Stromal cell of bone marrow (primary cell): ENCODE data around the gene ADGRB3.

Source experiments
- DNase-seq: peaks from one replicate; pipeline ENCODE4 v3.0.0-alpha.2; 2012; ENCODE audit warnings: low read depth

ADGRB3 gene

GRCh38 chr6:68709091-68709490 lies 74.0 kb downstream of the ADGRB3 start:
- DNase-seq = no peak

GRCh38 chr6:68709882-68710281 lies 74.8 kb downstream of the ADGRB3 start:
- no peak for DNase-seq

- no peak for DNase-seq
Measured at GRCh38 chr6:68710496-68710895, 75.4 kb downstream of the ADGRB3 start.

- no peak for DNase-seq
Measured at GRCh38 chr6:68710916-68711315, 75.8 kb downstream of the ADGRB3 start.

- no peak for DNase-seq
Measured at GRCh38 chr6:68711386-68712000, 76.4 kb downstream of the ADGRB3 start.

- DNase-seq = no peak
Measured at GRCh38 chr6:68716620-68717019, 81.5 kb downstream of the ADGRB3 start.

GRCh38 chr6:68718385-68719073 lies 83.4 kb downstream of the ADGRB3 start:
- DNase-seq = peak; percentile 64

GRCh38 chr6:68719761-68720160 lies 84.7 kb downstream of the ADGRB3 start:
- DNase-seq = no peak

GRCh38 chr6:68722891-68723527 lies 87.9 kb downstream of the ADGRB3 start:
- no peak for DNase-seq

- no peak for DNase-seq
Measured at GRCh38 chr6:68724060-68724459, 89.0 kb downstream of the ADGRB3 start.

GRCh38 chr6:68726337-68726736 lies 91.3 kb downstream of the ADGRB3 start:
- DNase-seq = no peak

GRCh38 chr6:68726992-68727391 lies 91.9 kb downstream of the ADGRB3 start:
- no peak for DNase-seq

GRCh38 chr6:68727699-68728098 lies 92.6 kb downstream of the ADGRB3 start:
- DNase-seq = no peak

GRCh38 chr6:68728159-68728979 lies 93.3 kb downstream of the ADGRB3 start:
- DNase-seq = no peak

GRCh38 chr6:68729377-68729903 lies 94.4 kb downstream of the ADGRB3 start:
- DNase-seq = no peak

GRCh38 chr6:68730291-68731054 lies 95.4 kb downstream of the ADGRB3 start:
- no peak for DNase-seq

GRCh38 chr6:68732423-68732822 lies 97.3 kb downstream of the ADGRB3 start:
- DNase-seq = no peak

GRCh38 chr6:68735866-68736265 lies 100.8 kb downstream of the ADGRB3 start:
- no peak for DNase-seq

GRCh38 chr6:68737061-68737460 lies 102.0 kb downstream of the ADGRB3 start:
- no peak for DNase-seq

- DNase-seq = no peak
Measured at GRCh38 chr6:68738039-68738438, 103.0 kb downstream of the ADGRB3 start.

GRCh38 chr6:68740828-68741500 lies 105.9 kb downstream of the ADGRB3 start:
- DNase-seq = no peak
